Measurements from ENCODE around the gene B4GALNT3.

The B4GALNT3 gene

DNA sequence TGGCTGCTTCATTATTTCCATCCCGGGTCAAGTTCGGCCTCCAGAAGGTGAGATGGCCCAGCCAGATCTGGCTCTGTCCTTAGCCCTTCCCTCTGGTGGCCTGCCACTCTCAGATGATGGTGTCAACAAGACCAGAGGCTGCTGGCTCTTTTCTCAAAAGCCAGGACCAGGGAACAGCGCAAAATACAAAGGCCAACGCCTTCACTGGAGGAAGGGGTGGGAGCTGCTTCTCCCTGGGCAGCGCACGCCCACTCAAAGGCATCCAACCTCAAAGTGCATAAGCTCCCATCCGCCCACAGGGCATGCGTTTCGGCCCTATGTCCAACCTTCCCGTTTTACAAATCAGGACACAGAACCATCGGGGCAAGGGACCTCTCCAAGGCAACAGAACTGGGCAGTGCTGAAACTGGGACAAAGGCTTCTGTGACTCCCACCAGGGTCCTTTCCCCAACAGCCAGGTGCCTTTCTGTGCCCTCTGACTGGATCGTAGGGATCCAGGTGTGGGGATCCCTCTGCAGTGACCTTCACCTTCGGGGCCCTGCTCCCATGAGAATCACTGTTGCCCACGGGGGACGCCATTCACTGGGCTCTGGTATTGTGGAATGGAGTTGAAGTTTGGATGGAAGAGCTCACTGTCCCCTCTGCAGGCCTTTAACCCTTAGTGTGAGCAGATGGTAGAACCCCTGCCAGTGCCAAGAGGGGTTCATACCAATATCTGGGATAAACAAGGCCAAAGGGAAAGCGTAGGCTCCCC is 126.8 kb downstream of the B4GALNT3 start:
- Histone ChIP-seq H3K4me3 (no peak overlapping the region), H3K27ac (no peak overlapping the region)
- TF ChIP-seq, protein P1, sequence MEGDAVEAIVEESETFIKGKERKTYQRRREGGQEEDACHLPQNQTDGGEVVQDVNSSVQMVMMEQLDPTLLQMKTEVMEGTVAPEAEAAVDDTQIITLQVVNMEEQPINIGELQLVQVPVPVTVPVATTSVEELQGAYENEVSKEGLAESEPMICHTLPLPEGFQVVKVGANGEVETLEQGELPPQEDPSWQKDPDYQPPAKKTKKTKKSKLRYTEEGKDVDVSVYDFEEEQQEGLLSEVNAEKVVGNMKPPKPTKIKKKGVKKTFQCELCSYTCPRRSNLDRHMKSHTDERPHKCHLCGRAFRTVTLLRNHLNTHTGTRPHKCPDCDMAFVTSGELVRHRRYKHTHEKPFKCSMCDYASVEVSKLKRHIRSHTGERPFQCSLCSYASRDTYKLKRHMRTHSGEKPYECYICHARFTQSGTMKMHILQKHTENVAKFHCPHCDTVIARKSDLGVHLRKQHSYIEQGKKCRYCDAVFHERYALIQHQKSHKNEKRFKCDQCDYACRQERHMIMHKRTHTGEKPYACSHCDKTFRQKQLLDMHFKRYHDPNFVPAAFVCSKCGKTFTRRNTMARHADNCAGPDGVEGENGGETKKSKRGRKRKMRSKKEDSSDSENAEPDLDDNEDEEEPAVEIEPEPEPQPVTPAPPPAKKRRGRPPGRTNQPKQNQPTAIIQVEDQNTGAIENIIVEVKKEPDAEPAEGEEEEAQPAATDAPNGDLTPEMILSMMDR (IDR thresholded peaks at IDR 0.05) = no peak
- DNase-seq (ENCODE audit: low spot score) = no peak

DNA sequence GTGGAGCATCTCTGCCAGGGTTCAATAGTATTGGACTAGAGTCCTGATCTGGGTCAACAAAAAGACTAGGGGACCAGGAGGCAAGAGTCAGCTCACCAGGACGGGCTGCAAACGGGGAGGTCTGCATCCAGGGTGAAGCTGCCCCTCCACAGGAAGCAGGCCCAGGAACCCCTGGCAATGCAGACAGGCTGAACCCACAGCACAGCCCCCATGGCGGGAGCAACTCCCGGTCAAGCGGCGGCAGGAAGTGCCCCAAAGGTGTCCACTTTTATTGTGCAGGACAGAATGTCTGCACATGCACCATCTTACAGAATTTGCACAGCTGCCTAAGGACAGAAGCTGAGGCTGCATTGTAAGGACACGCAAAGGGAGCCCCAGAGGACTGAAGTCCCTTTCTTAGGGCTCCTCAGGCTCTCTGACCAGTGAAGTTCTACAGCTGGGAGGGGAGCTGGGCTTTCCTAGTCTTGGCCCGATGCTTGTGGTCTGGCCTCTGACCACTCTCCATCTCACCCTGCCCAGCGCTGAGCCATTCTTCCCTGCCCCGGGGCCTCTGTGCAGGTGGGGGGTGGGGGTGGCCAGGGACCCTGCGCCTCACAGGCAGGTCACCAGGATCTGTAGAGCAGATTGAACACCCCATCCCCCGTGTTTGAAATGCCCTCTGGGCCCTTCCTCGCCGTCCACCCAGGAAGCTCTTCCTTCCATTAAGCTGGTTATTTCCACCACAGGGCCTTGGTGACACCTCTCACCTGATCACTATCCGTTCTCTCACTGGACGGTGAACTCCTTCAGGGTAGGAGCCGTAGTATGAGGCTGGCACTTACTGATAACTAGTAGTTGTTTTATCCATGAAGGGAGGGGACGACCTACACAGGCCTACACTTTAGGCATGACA is 127.6 kb downstream of the B4GALNT3 start:
- TF ChIP-seq, protein P1 (IDR thresholded peaks at IDR 0.05) = no peak
- Histone ChIP-seq H3K27ac (no peak overlapping the region), H3K4me3 (no peak overlapping the region)
- no peak for DNase-seq (ENCODE audit: low spot score)

DNA sequence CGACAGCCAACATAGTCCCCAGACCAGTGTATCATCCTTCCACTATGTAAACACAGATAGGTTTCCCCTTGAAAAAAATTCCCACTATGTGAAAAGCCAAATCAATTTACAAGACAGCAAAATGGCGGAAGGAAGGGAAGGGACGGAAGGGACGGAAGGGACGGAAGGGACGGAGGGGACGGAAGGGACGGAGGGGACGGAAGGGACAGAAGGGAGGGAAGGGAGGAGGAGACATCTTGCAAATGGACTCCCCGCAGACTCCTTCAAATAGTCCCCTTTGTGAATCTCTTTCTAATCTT is 128.2 kb downstream of the B4GALNT3 start:
- H3K4me3 ChIP-seq = no peak overlapping the region
- TF ChIP-seq, protein P1 (IDR thresholded peaks at IDR 0.05) = no peak
- H3K27ac ChIP-seq = no peak overlapping the region
- no peak for DNase-seq (ENCODE audit: low spot score)

DNA sequence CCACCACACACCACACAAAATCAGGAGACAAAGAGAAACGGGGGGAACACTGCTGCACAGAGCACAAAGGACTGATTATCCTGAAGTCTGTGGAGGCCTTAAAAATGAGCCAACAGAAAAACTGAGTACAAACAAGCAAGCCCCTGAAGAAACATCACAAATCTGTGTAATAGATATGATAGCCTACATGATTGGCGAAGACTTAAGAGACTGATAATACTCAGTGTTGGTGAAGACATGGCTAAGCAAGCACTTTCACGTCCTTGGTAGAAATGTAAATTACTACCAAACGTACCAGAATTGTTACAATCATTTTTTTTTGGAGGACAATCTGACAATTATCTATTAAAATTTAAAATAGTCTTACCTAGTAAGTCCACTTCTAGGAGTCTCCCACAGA is 128.9 kb downstream of the B4GALNT3 start:
- Histone ChIP-seq H3K4me3 (no peak overlapping the region), H3K27ac (no peak overlapping the region)
- no peak for DNase-seq (ENCODE audit: low spot score)
- TF ChIP-seq, protein P1 (IDR thresholded peaks at IDR 0.05) = no peak

DNA sequence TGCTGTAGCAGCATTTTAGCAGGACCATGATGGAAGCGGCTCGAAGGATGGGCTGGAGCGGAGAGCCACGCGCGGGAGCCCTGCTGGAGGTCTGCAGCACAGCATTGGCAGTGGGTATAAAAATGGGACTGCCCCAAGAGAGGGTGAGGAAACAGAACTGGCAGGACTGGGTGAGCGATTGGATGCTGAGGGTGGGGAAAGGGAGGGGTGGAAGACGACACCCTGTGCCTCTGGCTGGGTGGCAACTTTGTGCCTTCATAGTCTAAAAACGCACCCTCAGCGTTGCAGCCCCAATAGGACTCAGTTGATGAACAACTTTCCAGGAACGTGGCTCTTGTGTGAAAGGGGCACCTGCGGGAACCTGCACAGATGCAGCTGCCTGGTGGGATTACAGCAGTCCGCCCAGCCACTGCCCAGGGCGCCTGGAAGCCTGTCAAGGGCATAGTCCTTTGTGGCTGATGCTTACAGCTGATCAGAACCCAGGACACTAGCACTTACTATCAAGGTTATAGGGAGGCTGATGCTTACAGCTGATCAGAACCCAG is 130.5 kb downstream of the B4GALNT3 start:
- DNase-seq (ENCODE audit: low spot score) = no peak
- Histone ChIP-seq H3K27ac (no peak overlapping the region), H3K4me3 (no peak overlapping the region)
- TF ChIP-seq, protein P1 (IDR thresholded peaks at IDR 0.05) = no peak

DNA sequence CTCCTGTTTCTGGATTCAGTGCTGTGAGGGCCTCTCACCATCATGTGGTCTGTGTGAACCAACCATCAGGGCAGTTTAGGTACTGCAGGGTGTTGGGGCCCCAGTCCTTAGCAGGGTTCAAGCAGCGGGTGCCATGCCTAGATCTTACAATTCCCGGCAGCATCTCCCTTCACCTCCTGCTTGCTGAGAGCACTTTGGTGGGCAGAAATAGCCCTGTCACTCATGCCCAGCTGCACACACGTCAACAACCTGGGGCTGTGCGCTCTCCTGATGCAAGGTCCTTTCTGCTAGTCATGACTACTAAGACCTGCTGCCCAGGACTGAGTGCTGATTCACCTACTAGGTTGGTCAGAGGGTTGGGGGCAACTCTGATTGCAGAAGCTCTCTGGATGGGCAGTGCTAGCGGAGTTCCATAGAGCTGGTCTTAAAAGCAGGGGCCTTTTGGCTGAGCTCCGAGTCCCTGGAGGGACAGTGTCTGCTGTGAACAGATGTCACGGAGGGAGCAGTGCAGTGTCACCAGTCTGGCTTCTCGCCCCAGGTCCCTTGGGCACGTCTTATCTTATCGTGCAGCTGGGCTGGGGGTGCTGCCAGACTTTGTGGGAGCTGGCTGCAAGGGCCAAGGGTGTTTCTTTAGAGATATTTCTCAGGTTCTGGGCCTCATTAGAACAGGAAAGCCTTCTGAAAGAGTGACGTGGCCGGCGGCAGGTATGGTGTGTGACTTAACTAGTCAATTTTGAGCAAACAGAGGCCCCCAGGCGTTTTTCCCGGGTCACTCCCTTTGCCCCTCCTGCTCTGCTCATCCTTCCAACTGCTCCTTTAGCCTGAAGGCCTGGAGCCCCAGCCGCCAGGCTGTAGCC is 131.7 kb downstream of the B4GALNT3 start:
- Histone ChIP-seq H3K4me3 (no peak overlapping the region), H3K27ac (no peak overlapping the region)
- TF ChIP-seq, protein P1 (IDR thresholded peaks at IDR 0.05) = no peak
- no peak for DNase-seq (ENCODE audit: low spot score)
